Epithelial cell of esophagus (primary cell): ENCODE measurements around the gene CHRD.
A peak's percentile ranks its signal among the peaks of the same experiment; 100 is the strongest.

Experiments
- DNase-seq: peaks from one replicate; pipeline ENCODE4 v3.0.0; 2010; ENCODE audit warnings: low read depth
- H3K4me3 ChIP-seq: 2 replicates; pipeline ENCODE4 v1.5.1; 2011; ENCODE audit warnings: mild to moderate bottlenecking, low read length, control low read depth
- CTCF ChIP-seq: IDR thresholded peaks from 2 replicates; pipeline ENCODE4 v1.5.1; 2011; ENCODE audit warnings: low read depth, mild to moderate bottlenecking, low read length, control low read depth, inconsistent platforms; ENCODE audit not compliant: insufficient read depth; ENCODE audit errors: missing control alignments

Gene CHRD

DNA sequence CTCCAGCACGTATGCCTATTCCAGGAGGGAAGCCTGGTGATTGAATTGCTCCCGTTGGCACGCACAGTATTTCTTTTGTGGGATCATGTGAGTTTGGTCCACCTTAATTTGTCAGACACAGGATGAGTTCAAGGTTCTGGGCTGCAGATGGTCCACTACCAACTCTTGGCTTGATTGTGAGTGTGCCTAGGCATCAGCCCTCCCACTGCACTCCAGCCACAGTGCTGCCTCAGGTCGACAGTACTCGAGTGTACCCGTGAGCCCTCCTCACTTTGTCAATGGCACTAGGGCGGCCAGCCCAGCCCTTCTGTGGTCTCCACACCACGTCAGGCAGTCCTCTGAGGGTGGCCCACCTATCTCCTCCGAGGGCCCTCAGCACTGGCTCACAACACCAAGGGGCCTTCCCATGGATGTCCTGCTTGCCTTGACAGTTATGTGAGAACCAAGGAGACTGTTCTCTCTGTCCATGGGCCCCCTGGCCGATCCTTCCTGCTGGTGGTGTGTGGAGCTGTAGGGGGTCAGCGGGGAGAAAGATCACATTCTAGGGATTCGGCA is 30.2 kb downstream of the CHRD start:
- no peak overlapping the region for H3K4me3 ChIP-seq
- TF ChIP-seq CTCF: no peak
- no peak for DNase-seq

DNA sequence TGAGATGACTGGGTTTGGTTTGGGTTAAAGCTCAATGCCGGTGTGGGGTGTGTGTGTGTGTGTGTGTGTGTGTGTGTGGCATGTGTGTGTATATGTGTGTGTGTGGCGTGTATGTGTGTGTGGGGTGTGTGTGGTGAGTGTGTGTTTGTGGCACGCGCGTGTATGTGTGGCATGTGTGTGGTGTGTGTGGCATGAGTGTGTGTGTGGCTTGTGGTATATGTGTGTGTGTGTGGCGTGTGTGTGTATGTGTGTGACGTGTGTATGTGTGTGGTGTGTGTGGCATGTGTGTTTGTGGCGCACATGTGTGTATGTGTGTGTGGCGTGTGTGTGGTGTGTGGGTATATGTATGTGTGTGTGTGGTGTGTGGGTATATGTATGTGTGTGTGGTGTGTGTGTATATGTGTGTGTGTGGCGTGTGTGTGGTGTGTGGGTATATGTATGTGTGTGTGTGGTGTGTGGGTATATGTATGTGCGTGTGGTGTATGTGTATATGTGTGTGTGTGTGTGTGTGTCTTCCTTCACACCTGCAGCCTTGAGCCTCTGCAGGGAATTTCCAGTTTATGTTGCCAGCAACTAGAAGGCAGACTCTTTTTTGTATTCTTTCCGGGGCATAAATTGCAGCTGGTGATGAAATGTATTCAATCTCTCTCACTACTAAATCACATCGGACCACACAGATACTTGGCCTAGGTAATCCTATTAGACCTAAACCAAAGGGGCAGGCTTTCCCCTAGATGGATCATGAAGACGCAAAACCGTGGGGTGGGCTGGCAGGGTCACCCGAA is 34.8 kb downstream of the CHRD start:
- no peak for TF ChIP-seq CTCF
- DNase-seq: no peak

DNA sequence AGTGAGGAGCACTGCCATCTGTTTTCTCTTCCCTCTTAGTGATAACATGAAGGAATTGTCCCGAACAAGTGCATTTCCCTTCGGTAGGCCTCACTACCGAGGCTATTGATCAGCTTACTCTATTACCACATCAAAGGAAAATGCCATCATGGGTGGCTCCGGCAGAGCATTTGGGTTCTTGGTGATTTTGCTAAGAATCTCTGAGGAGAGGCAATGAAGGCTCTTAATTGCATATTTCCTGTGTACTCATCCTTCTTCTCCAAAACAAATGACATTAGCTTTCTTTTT is 35.3 kb downstream of the CHRD start:
- DNase-seq: no peak
- no peak overlapping the region for H3K4me3 ChIP-seq
- no peak for TF ChIP-seq CTCF

More for the DNA sequence above, 34.8 kb downstream of the CHRD start:
- H3K4me3 ChIP-seq: no peak overlapping the region

DNA sequence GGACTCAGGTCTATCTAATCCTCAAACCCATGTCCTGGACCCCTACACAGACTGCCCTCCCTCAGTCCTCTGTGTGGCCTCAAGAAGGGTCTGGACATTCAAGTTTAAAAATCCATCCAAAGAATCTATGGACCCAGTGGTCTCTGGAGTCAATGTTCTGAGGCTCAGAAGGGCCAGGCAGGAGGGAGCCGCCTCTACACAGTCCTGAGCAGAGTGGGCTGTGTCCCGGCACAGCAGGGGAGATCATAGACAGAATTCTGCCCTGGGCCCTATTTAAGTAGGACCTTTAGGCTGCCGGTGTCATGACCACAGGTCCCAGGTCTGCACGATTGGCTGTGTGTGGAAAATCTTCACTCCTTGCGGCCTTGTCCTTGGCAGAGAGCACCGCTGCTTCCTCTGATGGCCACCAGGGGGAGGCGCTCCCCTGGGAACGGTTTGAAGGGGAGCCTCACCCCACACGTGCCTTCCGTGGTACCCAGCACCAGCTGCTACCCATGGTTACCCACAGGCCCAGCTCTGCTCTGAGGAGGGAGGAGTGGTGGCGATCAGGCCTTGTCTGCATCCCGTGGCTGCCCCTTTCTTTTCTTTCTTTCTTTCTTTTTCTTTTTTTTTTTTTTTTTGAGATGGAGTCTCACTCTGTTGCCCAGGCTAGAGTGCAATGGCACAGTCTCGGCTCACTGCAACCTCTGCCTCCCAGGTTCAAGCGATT is 37.9 kb downstream of the CHRD start:
- TF ChIP-seq CTCF: peak; percentile 95
- no peak overlapping the region for H3K4me3 ChIP-seq
- DNase-seq: peak; percentile 73

- no peak for DNase-seq
- no peak for TF ChIP-seq CTCF
- no peak overlapping the region for H3K4me3 ChIP-seq
Measured at GRCh38 chr3:184419171-184419570, 39.3 kb downstream of the CHRD start.

- no peak for TF ChIP-seq CTCF
- peak; percentile 8 for DNase-seq
Measured at GRCh38 chr3:184423561-184423960, 43.7 kb downstream of the CHRD start.

More at GRCh38 chr3:184423561-184423960, 43.7 kb downstream of the CHRD start:
- no peak overlapping the region for H3K4me3 ChIP-seq
